ENCODE data around the gene PAX3.

DNA sequence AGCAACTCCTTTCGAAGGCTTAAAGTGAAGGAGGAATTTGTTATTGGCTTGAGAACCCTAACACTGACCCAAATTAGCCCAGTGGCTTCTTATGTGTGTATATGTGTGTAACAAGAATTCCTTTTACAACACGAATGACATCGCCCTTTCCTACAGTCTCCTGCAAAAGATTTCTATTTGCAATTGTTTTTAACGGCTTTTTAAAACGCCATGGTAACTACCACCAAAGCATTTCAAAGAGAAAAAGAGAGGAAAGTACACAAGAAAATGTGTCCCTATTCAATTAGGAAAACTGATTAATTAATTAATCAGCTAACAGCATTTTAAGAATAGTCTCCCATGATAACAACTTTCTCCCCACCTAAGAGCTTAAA lies 58.1 kb downstream of the PAX3 start:
- TF ChIP-seq, protein P1, sequence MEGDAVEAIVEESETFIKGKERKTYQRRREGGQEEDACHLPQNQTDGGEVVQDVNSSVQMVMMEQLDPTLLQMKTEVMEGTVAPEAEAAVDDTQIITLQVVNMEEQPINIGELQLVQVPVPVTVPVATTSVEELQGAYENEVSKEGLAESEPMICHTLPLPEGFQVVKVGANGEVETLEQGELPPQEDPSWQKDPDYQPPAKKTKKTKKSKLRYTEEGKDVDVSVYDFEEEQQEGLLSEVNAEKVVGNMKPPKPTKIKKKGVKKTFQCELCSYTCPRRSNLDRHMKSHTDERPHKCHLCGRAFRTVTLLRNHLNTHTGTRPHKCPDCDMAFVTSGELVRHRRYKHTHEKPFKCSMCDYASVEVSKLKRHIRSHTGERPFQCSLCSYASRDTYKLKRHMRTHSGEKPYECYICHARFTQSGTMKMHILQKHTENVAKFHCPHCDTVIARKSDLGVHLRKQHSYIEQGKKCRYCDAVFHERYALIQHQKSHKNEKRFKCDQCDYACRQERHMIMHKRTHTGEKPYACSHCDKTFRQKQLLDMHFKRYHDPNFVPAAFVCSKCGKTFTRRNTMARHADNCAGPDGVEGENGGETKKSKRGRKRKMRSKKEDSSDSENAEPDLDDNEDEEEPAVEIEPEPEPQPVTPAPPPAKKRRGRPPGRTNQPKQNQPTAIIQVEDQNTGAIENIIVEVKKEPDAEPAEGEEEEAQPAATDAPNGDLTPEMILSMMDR (IDR thresholded peaks at IDR 0.05; ENCODE audit: low read depth, low read length), result no peak
- TF ChIP-seq EZH2phosphoT487 (IDR thresholded peaks at IDR 0.05; ENCODE audit: low read depth), result no peak

All from OCI-LY3 (cell line).